Choroid plexus epithelial cell (primary cell): ENCODE data around the gene TMEM272.

ENCODE experiments used
- DNase-seq: peaks from one replicate; pipeline ENCODE4 v3.0.0-alpha.2; 2010; ENCODE audit warnings: low read depth
- H3K4me3 ChIP-seq: 2 replicates; pipeline ENCODE4 v1.5.1; 2011; ENCODE audit warnings: low read depth, mild to moderate bottlenecking, control low read depth, low read length, moderate library complexity
- CTCF ChIP-seq: conservative IDR thresholded peaks from 2 replicates; pipeline ENCODE4 v1.5.1; 2011; ENCODE audit warnings: low read depth, mild to moderate bottlenecking, control low read depth, inconsistent platforms, low read length, moderate library complexity

TMEM272 gene

GRCh38 chr13:51806566-51806965, 38.4 kb downstream of the TMEM272 start:
- H3K4me3 ChIP-seq, result no peak overlapping the region
- no peak for TF ChIP-seq CTCF
- DNase-seq, result peak; percentile 66

GRCh38 chr13:51805925-51806324, 39.1 kb downstream of the TMEM272 start:
- TF ChIP-seq CTCF, result no peak
- no peak for DNase-seq
- no peak overlapping the region for H3K4me3 ChIP-seq

GRCh38 chr13:51805313-51805712, 39.7 kb downstream of the TMEM272 start:
- TF ChIP-seq CTCF, result no peak
- no peak overlapping the region for H3K4me3 ChIP-seq
- DNase-seq, result no peak

- no peak for TF ChIP-seq CTCF
- no peak for DNase-seq
- H3K4me3 ChIP-seq, result peak overlapping the region; percentile 79
Observed at GRCh38 chr13:51804295-51805172, 40.4 kb downstream of the TMEM272 start.

DNA sequence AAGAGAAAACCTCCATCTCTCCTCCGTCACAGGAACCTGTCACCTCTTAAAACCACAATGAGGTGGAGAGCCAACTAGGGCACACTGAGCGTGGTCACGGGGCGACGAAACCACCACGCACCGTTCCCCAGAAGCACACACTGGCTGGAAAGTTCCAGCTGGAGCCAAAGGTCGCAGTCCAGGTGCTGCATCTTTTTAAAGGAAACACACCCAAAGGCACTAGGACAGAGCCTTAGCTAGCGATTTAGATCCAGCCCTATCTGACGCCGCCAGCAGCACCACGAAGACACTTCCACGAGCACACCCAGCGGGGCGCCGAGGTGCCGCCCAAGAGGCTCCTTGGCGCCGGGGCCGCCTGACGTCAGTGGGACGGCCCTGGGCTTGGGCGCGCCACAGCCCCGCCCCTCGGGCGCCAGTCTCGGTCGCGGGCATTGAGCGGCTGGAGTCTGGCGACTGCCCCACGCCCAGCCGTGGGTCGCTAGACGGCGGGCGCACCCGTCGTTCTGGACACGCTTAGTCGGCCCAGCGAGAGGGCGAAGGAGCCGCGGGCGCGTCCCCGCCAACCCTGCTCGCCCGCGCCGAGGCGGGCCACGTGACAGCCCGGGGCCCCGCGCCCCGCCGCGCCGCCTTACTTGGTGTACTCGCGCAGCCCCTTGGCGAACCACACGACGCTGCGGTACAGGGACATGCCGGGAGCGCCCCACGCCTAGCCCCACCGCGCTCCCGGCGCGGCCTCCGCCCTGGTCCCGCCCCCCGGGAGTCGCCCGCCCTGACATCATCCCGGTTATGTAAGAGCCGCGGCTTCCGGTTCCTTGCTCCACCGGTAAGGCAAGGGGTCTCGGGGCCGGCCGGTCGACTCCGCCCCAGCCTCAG, 41.3 kb downstream of the TMEM272 start, which contains the start of gene DHRS12:
DHRS12 (minus strand) TSS at position 742 of the 873 bp plus-strand sequence. CDS start 4,504 bp downstream, outside the sequence.
- TF ChIP-seq CTCF, result no peak
- peak; percentile 86 for DNase-seq
- H3K4me3 ChIP-seq, result peak within 1 kb of the TSS; percentile 79

- TF ChIP-seq CTCF, result no peak
- DNase-seq, result no peak
- H3K4me3 ChIP-seq, result peak overlapping the region; percentile 79
Observed at GRCh38 chr13:51802631-51803418, 42.2 kb downstream of the TMEM272 start.
